Stimulated activated CD8-positive, alpha-beta memory T cell treated with anti-CD3 and anti-CD28 coated beads, Interleukin-12 subunit alpha, Interleukin-12 subunit beta, amount 100 ng/mL, for 4 hours (primary cell): ENCODE data around the gene DRC7.
"Not testable (repeated sequence)": the region's sequence is repeated elsewhere in the genome, so short reads cannot be mapped to it uniquely, and the experiment has no call there.

Source experiments
- DNase-seq: peaks from one replicate; pipeline ENCODE4 v3.0.0-alpha.2; 2020; ENCODE audit warnings: low read depth

Gene DRC7

DNA sequence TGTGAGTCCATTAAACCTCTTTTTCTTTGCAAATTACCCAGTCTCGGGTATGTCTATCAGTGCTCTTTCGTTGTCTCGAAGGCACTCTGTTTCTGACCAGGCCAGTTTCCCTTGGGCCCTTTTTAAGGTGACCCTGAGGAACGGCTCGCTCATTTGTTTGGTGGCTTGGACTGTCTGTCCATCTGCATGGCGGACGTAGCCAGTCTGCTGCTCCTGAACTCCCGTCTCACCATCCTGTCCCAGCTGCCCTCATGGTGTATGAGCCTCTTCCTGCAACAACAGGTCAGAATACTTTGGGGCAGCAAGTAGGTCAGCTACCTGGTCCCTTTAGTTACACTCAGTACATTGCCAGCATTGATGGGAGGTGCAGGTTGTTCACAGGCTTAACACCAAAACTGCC, 19.0 kb downstream of the DRC7 start:
- no peak for DNase-seq

DNA sequence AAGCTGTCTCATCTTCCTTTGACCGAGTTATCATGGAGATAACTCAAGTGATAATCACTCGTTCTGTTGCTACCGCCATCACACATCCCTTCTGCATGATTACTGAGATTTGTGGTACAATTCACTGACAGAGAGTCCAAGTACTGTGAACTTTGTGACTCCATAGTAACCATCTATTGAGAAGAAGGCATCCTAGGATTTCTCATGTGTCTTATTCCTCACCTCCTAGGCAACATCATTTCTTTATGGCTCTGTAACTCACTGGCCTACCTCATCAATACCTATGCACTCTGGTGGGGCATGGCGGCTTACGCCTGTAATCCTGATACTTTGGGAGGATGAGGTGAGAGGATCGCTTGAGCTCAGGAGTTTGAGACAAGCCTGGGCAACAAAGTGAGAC, 19.4 kb downstream of the DRC7 start:
- no peak for DNase-seq

DNA sequence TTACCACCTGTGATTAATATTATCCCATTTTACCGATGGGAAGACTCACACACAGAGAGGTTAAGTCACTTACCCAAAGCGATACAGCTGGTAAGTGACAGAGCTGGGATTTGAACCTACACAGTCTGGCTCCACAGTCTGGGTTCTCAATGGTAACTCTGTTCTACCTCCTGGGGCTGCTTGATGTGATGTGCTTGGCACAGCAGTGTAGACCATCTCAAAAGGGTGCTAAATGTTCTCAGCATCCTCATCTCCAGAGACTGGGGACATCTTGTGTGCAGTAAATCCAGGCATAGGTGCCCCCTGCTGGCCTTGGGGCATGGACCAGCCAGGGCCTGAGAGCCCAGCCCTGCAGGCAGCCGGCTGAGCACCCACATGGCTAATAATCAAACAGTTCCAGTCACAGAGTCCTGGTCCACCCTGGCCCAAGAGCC, 25.6 kb downstream of the DRC7 start:
- DNase-seq: no peak

DNA sequence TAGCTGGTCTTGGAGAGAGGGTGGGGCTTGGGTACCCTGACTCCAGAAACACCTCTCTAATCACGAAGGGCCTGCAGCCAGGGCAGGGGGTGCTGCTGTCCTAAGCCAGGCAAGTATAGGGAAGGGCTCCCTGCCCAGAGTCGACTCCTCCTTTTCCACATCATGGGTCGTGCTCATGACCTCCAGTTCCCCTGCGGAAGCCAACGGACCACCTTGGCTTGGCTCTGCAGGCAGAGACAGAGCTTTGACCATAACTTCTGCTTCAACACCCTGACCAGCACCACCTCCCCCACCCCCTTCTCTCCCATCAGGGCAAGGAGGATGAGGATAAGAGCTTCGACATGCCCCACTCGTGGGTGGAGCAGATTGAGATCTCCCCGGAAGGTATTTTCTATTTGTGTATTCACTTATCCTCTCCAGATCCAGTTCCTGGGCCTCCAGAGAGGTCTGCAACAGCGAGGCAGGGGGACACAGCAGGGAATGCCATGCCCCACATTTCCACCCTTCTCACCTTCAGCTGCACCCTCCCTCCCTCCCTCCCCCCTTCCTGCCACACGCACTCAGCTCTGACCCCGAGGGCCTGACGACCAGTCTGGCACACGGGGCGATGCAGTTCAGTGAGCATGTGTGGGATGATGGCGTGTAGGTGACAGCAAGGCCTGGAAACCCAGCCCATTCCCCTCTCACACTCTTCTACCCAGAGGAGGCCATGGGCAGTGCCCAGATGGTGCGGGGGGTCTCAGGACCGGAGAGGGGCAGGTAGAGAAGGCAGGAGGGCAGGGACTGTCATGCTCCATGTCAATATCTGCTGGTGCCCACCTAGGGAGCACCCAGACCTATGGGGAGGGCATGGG, 27.0 kb downstream of the DRC7 start:
- no peak for DNase-seq

DNA sequence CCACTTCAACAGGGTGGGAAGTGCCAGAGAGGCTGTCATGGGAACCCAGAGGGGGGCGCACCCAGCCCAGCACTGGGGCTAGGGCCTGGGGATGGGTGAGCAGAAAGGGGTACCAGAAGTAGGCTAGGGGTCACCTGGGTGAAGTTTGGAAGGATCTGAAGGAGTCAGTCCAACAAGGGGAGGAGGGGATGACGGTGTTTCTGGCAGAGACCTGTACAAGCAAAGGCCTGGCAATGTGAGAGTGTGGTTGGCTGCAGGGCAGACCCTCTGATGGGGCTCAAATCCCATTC, 27.5 kb downstream of the DRC7 start:
- DNase-seq: no peak

DNA sequence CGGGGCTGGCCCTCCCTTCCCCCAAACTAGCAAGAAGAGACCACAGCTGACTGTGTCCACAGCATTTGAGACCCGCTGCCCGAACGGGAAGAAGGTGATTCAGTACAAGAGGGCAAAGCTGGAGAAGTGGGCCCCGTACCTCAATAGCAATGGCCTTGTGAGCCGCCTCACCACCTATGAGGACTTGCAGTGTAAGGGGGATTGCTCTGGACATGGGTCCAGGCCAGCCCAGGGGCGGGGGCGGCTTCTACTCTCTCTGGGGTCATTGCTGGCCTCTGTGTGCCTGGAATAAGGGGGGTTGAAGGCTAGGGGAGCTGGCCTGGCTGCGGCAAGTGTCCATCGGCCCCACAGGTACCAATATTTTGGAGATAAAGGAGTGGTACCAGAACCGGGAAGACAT, 28.0 kb downstream of the DRC7 start:
- DNase-seq: no peak

DNA sequence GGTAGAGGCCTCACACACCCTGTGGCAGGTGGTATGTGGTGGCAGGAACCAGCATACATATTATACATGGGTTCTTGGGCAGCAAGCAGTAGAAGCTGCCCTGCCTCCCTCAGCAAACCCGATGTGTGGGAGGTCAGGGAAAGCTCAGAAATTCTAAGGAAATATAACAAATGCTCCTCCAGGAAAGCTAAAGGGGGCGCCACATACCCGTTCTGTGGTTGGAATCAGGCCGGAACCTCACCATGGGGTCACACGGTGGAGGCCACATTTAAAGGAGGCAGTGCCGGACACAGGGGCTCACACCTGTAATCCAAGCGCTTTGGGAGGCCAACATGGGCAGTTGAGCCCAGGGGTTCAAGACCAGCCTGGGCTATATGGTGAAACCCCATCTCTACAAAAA, 28.6 kb downstream of the DRC7 start:
- no peak for DNase-seq

DNA sequence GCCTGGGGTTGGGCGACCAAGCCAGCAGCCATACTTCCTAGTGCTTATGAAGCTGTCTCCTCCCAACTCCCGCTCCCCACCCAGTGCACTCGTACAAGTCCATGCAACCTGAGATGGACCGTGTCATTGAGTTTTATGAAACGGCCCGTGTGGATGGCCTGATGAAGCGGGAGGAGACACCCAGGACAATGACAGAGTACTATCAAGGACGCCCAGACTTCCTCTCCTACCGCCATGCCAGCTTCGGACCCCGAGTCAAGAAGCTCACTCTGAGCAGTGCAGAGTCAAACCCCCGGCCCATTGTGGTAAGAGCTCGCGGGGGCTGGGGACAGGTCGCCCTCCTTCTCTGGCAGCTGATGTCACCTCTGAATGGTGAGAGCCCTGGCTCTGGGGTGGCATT, 29.9 kb downstream of the DRC7 start:
- no peak for DNase-seq

DNA sequence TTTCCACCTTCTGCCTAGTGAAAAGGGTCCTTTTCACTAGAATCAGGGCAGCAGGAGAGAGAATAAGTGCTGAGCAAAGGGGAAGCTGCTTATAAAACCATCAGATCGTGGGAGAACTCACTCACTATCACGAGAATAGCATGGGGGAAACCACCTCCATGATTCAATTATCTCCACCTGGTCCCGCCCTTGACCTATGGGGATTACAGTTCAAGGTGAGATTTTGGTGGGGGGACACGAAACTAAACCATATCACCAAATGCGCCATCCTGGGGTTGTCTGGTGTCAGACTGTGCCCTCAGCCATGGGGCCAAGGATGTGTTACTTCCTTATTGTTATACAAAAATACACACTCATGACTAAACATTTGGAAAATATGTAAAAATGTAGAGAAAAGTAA, 30.5 kb downstream of the DRC7 start:
- no peak for DNase-seq

DNA sequence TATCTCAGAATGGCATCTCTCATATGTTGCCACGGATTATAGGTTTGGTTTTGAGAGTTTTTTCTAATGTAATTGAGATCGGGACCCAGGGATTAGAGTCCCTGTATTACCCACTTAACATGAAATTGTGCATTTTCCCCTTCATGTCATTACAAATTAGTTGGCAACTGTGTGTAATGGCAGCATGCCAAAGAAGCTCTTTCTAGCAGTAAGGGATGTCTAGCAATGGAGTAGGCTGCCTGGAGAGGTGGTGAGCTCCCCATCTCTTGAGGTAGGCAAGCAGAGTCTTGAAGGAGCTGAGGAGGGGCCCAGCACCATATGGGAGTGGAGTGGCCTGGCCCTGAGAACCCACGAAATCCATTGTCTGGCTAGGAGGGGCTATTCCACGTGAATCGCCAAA, 30.9 kb downstream of the DRC7 start:
- DNase-seq: no peak

DNA sequence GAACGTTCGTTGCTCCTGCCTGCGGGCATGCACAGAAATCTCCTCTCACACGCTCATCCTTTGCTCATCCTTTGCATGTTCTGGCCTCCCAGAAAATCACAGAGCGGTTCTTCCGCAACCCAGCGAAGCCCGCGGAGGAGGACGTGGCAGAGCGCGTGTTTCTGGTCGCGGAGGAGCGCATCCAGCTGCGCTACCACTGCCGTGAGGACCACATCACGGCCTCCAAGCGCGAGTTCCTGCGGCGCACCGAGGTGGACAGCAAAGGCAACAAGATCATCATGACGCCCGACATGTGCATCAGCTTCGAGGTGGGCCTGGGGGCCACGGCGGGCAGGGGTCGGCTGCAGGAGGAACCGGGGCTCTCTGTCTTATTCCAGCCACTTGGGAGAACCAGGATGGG, 31.4 kb downstream of the DRC7 start:
- DNase-seq: no peak

DNA sequence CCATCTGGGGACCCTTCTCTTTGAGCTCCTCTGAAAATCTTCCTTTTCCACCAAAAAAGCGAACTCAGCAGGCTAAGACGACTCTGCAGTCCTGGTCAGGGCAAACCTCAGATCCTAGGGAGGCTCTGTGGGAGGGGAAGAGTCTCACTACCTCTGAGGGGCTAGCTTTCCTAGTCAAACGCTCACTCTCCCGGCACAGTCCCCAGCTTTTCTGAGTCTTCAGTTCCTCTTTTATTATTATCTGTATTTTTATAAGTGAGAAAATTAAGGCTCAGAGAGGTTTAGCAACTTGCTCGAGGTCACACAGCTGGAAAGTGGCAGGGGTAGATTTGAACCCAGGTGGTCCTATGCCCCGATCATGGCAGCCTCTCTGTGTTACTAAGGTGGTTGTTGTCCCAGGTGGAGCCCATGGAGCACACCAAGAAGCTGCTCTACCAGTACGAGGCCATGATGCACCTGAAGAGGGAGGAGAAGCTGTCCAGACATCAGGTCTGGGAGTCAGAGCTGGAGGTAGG, 31.9 kb downstream of the DRC7 start:
- no peak for DNase-seq

DNA sequence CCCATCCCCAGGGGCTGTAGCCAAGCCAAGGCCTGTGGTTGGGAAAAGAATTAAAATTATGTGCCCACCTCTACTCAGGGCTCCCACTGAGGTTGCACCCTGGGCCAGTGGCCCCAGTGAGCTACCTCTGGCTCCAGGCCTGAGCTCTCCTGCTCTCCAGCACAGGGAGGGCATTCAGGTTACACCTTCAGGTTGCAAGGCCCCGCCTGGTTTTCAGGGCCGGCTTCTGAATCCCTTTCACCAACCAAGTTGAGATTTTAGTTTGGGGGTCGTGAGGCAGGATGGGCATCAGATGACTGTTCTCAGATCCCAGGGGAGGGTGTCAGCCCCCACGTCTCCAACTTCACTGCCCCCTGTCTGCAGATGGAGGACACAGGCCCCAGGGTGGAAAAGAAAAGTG, 33.0 kb downstream of the DRC7 start:
- DNase-seq: no peak

DNA sequence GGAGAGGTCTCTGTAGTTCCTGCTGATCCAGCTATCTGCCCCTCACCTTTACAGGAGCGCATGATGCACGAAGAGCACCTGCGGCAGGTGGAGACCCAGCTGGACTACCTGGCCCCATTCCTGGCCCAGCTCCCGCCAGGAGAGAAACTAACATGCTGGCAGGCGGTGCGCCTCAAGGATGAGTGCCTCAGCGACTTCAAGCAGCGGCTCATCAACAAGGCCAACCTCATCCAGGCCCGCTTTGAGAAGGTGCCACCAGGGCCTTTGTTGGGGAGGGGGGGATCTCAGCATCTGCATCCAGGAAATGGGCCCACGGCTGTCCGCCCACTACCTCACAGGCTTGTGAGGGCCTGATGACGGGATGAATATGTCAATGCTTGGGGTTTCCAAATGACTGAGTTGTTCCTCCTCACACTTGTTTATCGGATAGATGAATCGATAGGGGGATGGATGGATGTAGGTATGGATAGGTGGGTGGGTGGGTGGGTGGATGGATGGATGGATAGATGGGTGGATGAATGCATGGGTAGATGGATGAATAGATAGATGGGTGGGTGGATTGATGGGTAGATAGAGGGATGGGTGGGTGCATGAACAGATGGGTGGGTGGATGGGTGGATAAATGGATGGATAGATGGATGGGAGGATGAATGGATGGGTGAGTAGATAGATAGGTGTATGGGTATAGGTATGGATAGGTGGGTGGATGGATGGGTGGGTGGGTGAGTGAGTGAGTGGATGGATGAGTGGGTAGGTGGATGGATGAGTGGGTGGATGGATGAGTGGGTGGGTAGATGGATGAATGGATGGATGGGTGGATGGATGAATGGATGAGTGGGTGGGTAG, 34.0 kb downstream of the DRC7 start:
- no peak for DNase-seq

DNA sequence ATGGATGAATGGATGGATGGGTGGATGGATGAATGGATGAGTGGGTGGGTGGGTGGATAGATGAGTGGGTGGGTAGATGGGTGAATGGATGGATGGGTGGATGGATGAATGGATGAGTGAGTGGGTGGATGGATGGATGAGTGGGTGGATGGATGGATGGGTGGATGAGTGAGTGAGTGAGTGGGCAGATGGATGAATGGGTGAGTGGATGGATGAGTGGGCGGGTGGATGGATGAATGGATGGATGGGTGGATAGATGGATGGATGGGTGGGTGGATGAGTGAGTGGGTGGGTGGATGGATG, 34.5 kb downstream of the DRC7 start:
- no peak for DNase-seq

DNA sequence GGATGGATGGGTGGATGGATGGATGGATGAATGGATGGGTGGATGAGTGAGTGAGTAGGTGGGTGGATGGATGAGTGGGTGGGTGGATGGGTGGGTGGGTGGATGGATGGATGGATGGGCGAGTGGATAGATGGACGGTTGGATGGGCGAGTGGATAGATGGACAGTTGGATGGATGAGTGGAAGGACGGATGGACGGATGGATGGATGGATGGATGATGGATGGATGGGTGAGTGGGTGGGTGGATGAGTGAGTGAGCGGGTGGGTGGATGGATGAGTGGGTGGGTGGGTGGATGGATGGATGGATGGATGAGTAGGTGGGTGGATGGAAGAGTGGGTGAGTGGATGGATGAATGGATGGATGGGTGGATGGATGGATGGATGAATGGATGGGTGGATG, 35.2 kb downstream of the DRC7 start:
- DNase-seq: not testable (repeated sequence)

DNA sequence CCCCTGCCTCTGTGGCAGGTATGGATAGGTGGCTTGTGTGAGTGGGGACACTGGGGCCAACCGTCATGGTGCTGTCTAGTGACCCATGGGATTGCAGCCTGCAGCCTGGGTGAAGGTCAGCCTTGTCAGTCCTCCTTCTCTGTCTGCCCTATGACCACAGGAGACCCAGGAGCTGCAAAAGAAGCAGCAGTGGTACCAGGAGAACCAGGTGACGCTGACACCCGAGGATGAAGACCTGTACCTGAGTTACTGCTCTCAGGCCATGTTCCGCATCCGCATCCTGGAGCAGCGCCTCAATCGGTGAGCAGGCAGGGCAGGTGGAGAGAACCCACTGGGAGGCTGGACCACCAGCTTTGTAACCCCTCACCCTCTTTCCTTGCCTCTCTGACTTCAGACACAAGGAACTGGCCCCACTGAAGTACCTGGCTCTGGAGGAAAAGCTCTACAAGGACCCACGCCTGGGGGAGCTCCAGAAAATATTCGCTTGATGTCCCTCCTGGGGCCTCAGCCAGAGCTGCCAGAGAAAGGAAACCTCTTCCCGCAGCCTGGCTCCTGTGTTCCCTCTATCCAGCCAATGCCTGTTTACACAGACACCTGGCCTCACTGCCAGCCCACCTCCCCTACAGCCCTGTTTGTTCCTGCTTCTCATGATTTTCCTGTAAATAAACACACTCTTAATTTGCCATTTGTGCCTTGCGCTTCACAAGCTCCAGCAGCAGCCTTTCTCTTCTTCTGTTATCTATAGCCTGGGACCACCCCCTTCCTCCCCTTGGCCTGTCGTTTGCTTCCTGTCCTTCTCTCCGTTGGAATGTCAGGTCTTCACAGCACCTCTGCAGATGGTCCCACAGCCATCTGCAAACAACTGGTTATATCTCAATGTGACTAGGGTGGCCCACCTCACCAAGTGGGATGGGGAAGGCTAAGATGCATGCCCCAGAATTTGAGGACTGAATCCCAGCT, 36.4 kb downstream of the DRC7 start:
- DNase-seq: no peak

DNA sequence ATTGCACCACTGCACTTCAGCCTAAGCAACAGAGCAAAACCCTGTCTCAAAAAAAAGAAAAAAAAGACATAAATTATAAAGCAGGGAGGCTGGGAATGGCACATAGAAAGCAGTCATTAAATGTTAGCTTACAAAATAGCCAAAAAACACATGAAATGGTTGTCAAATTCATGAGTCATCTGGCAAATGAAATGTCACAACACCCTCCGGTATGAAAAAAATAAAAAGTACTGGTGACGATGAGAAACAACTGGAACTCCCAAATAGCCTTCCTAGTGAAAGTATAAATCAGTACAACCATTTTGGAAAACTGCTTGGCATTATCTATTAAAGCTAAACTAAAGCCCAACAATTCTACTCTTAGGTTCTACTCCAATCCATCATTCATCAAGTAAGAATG, 37.4 kb downstream of the DRC7 start:
- no peak for DNase-seq

DNA sequence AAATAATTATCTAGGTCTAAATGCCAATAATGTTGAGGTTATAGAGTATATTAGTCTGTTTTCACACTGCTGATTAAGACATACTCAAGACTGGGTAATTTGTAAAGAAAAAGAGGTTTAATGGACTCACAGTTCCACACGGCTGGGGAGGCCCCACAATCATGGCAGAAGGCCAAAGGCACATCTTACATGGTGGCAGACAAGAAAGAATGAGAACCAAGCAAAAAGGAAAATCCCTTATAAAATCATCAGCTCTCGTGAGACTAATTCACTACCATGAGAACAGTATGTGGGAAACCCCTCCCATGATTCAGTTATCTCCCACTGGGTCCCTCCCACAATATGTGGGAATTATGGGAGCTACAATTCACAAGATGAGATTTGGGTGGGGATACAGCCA, 38.1 kb downstream of the DRC7 start:
- no peak for DNase-seq

DNA sequence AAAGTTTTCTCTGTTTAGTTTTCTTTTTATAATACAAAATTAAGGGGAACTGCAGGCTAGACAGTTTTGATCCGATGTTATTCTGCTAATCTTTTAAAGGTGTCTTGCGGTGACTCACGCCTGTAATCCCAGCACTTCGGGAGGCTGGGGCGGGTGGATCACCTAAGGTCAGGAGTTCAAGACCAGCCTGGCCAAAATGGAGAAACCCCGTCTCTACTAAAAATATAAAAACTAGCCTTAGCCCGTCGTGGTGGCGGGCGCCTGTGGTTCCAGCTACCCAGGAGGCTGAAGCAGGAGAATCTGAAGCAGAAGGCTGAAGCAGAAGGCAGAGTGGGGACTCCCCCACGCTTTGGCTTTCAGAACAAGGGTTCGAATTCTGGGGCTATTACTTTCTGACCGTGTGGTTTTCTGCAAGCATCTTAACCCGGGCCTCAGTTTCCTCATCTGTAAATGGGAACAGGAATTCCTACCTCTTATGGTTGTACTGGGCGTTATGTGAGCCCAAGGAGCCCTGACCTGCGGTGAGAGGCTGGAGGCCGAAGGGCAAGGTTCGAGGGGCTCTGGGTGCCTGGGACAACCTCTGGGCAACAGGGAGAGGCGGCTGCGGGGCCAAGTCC, 39.8 kb downstream of the DRC7 start:
- no peak for DNase-seq

DNA sequence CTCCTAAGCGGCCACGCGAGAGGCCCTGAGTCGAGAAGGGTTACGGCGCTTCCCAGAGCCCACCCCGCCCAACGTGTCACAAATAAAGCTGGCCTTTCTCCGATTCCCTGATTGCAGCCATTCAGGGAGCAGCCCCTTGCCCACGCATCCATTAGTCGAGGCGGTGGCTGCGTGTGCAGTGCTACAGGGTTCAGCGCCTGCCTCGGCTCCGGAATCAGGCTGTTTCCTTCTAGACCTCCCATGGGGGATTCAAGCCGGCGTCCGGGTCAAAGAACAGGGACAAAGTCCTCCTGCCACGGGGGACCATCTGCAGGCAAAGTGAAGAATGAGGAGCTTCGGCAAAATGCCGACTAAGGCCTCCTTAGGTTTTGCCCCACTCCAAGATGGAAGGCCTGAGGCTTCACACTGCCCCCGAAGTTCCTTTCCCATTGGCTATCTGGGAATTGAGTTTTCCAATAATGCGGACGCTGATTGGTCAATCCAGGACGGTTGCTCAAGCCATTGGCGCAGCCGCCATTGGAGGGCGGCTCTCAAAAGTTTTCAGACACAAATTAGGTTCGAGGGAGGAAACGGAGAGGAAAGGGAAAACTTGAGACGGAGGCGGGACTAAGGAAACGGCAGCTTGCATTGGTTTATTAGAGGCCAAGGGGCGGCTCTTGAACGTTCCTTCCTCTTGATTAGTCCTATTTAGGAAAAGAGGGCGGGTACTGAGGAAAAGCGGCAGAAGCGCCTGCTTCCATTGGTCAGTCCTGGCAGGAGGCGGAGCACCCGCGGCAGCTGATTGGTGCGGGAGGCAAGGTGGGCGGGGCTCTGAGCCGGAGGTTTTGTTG, 40.5 kb downstream of the DRC7 start:
- DNase-seq: peak; percentile 95
